Ovary (tissue), 9 donors: ENCODE measurements around the gene GTPBP1. TPM values are rescaled to one million over a fixed set of nuclear protein-coding genes. Genes with fewer than 3 reads are reported as not detected.

Experiments used
- DNase-seq, 5 donors: peaks; one replicate each; pipeline ENCODE4 v3.0.0-alpha.2; 2019 to 2020
- H3K27ac ChIP-seq, 2 donors: fragments of 200-600 bp; one replicate each; pipeline versions ENCODE4 v1.5.1 to v1.8.0; 2019 to 2022
- H3K27me3 ChIP-seq: fragments of 200-600 bp; one replicate; pipeline ENCODE4 v1.8.0; 2022
- H3K36me3 ChIP-seq: fragments of 200-600 bp; sonication (generic); one replicate; pipeline ENCODE4 v1.5.1; 2019
- H3K4me1 ChIP-seq: one replicate; pipeline ENCODE4 v1.8.1; 2013; ENCODE audit warnings: mild to moderate bottlenecking, moderate library complexity; ENCODE audit not compliant: insufficient read depth
- H3K4me3 ChIP-seq: fragments of 200-600 bp; sonication (generic); one replicate; pipeline ENCODE4 v1.5.1; 2017
- H3K9me3 ChIP-seq, 2 donors: fragments of 200-600 bp in 1 of 2; sonication (generic) in 1 of 2; one replicate each; pipeline versions ENCODE4 v1.5.1 to v1.8.1; 2013 to 2019; ENCODE audit warnings: mild to moderate bottlenecking in 1 of 2, moderate library complexity in 1 of 2
- EP300 ChIP-seq: sonication (generic); formaldehyde crosslinking; IDR thresholded peaks from one replicate; pipeline ENCODE4 v1.6.1; 2017; ENCODE audit warnings: antibody characterized with exemption
- POLR2A ChIP-seq: fragments of 450-650 bp; IDR thresholded peaks from one replicate; pipeline ENCODE4 v1.6.1; 2017; ENCODE audit warnings: antibody characterized with exemption, mild to moderate bottlenecking, moderate library complexity
- WGBS, 3 donors: extraction: QIAGEN DNeasy Blood & Tissue Kit in 1 of 3; methylation state at CpG; one replicate each; pipeline versions ENCODE4 v1.1.5 to v1.1.7; 2013 to 2017; 5-methylcytosine and 5-hydroxymethylcytosine counted together
- intact Hi-C, 4 donors: fragments of 100-400 bp; cut with DNase I; formaldehyde crosslinking; loops; one replicate each; pipeline versions ENCODE4 v1.11.0 to v1.15.1; 2022 to 2023
- polyA plus RNA-seq, 2 donors: library from polyadenylated mRNA; stranded (reverse); fragments of 200-250 nt in 1 of 2; fragments of 350-450 nt in 1 of 2; fragmentation: Illumina TruSeq in 1 of 2; extraction: RNeasy Lipid Tissue Mini Kit (QIAGEN cat#74804) in 1 of 2; gene quantifications; one replicate each; pipeline ENCODE4 v1.2.3, GENCODE V29; 2013 to 2014
- total RNA-seq, 7 donors: library from RNA; depleted of rRNA in 2 of 7; stranded (reverse); fragments of >200 nt in 2 of 7; fragmentation: NEBNext Ultra II Directional in 3 of 7; extraction: Animal tissue kit (Norgen Biotek cat#: 25700) in 3 of 7; gene quantifications; one replicate each; pipeline versions ENCODE4 v1.1.0 to v1.2.4, GENCODE V29; 2016 to 2023
- TF ChIP-seq, protein P1 (sequence below), 3 donors: fragments of 450-650 bp in 2 of 3; fragments of 200-600 bp in 1 of 3; IDR thresholded peaks; one replicate each; pipeline versions ENCODE4 v1.5.1 to v1.8.0; 2016 to 2022; ENCODE audit warnings: antibody characterized with exemption in 3 of 3, mild to moderate bottlenecking in 1 of 3
- donor health status: DM: no; HTN: no; CAD: no; lungs with moderate emphysema.
- donor health status: DM: no; HTN: no; CAD: no.
- donor health status: Bipolar disorder and iron deficiency.
- donor health status: DM: yes; HTN: yes; CAD: no.
- donor health status: DM: no; HTN: no; CAD: no.
- donor health status: DM: yes; HTN: yes; CAD: no.

Gene GTPBP1
- total and polyA plus RNA-seq, 9 donors = 16.9 to 71.3 (median 59.9) TPM

DNA sequence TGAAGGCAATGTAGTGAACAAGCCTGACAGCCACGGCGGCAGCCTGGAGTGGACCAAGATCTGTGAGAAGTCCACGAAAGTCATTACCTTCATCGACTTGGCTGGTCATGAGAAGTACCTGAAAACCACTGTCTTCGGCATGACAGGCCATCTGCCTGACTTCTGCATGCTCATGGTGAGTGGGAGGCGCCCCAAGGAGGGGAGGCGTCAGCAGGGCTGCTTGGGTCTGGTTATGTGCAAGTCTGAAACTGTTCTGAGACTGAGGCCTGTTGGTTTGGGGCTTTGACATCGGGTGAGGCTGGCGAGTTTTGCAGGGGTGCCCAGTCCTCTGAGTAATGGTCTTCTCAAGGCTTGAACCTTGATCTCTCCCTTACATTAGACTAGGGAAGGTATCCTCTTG lies 11.1 kb downstream of the GTPBP1 start:
- no peaks in the 10 kb centered on the region for H3K36me3 ChIP-seq
- intact Hi-C loops = no loop called here
- no peaks in the 10 kb centered on the region for H3K27me3 ChIP-seq
- no peak overlapping the region for H3K4me3 ChIP-seq
- DNase-seq = no peak
- no peak for TF ChIP-seq POLR2A
- TF ChIP-seq EP300 = no peak
- TF ChIP-seq, protein P1, sequence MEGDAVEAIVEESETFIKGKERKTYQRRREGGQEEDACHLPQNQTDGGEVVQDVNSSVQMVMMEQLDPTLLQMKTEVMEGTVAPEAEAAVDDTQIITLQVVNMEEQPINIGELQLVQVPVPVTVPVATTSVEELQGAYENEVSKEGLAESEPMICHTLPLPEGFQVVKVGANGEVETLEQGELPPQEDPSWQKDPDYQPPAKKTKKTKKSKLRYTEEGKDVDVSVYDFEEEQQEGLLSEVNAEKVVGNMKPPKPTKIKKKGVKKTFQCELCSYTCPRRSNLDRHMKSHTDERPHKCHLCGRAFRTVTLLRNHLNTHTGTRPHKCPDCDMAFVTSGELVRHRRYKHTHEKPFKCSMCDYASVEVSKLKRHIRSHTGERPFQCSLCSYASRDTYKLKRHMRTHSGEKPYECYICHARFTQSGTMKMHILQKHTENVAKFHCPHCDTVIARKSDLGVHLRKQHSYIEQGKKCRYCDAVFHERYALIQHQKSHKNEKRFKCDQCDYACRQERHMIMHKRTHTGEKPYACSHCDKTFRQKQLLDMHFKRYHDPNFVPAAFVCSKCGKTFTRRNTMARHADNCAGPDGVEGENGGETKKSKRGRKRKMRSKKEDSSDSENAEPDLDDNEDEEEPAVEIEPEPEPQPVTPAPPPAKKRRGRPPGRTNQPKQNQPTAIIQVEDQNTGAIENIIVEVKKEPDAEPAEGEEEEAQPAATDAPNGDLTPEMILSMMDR (IDR thresholded peaks at IDR 0.05) = no peak
- no peaks in the 10 kb centered on the region for H3K9me3 ChIP-seq
- H3K27ac ChIP-seq = no peak overlapping the region
- 78 to 88% (median 81%) methylated on average over 9 of the region's 9 CpGs for WGBS, 3 donors
- peaks cover 4% of the 10 kb centered on the region for H3K4me1 ChIP-seq

DNA sequence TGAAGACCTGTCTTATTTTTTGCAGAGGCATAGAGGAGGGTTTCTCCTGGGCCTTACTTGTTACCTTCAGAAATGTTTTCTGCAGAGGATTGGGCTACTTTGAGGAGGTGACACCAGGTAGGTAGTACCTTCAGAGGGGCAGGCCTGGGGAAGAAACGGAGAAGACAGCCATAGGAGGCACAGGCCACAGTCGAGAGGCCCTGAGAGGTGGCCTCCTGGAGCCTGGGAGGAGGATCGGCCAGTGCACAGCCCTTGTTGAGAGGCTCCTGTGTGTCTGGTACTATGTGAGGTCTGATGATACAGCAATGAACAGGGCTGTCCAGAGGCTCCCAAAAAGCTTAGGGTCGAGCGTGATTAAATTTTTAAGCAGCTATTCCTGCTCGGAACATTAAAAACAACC lies 11.5 kb downstream of the GTPBP1 start:
- no peaks in the 10 kb centered on the region for H3K36me3 ChIP-seq
- H3K27me3 ChIP-seq = no peaks in the 10 kb centered on the region
- TF ChIP-seq, protein P1 (IDR thresholded peaks at IDR 0.05) = no peak
- TF ChIP-seq POLR2A (no peak), EP300 (no peak)
- intact Hi-C loops = no loop called here
- peaks cover 4% of the 10 kb centered on the region for H3K4me1 ChIP-seq
- no peak for DNase-seq
- H3K4me3 ChIP-seq = no peak overlapping the region
- 88 to 90% (median 89%) methylated on average over 6 of the region's 6 CpGs for WGBS, 3 donors
- no peaks in the 10 kb centered on the region for H3K9me3 ChIP-seq
- no peak overlapping the region for H3K27ac ChIP-seq

DNA sequence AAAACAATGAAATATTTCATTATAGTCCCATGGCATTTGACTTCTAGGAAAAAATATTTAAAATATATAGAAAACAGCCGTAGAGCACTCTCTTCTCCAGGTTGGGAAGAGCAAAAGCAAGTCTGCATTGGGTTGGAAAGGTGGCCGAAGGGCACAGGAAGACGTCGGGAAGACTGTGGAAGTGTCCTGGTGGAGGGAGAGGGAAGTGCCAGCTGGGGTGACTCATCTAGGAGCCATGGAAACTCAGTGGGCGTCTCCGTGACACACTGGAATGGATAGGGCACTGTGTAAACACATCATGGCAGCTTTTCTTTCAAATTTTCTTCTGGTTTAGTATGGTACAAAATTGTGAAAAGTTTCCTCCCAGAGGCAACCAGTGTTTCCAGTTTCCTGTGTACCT lies 12.7 kb downstream of the GTPBP1 start:
- Histone ChIP-seq H3K4me3 (no peak overlapping the region), H3K36me3 (no peaks in the 10 kb centered on the region), H3K4me1 (peaks cover 2% of the 10 kb centered on the region), H3K9me3 (no peaks in the 10 kb centered on the region), H3K27ac (no peak overlapping the region), H3K27me3 (no peaks in the 10 kb centered on the region)
- 41 to 50% (median 48%) methylated on average over 6 of the region's 6 CpGs for WGBS, 3 donors
- peak in 4 of 5 donors; percentile 26 to 53 (median 36) for DNase-seq
- TF ChIP-seq EP300 = no peak
- TF ChIP-seq, protein P1 (IDR thresholded peaks at IDR 0.05) = peak in 1 of 3 donors; percentile 38
- intact Hi-C loops = no loop called here

DNA sequence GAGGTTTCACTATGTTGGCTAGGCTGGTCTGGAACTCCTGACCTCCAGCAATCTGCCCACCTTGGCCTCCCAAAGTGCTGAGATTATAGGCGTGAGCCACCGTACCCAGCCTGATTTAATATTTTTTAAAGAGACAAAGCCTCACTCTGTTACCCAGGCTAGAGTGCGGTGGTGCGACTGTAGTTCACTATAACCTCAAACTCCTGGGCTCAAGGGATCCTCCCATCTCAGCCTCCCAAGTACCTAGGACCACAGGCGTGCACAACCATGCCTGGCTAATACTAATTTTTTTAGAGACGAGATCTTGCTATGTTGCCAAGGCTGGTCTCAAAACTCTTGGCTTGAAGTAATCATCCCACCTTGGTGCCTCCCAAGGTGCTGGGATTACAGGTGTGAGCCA lies 13.5 kb downstream of the GTPBP1 start:
- peaks cover 2% of the 10 kb centered on the region for H3K4me1 ChIP-seq
- no peaks in the 10 kb centered on the region for H3K27me3 ChIP-seq
- DNase-seq = no peak
- H3K4me3 ChIP-seq = no peak overlapping the region
- H3K9me3 ChIP-seq = no peaks in the 10 kb centered on the region
- no peak overlapping the region for H3K27ac ChIP-seq
- WGBS, 3 donors = 92 to 94% (median 92%) methylated on average over 6 of the region's 6 CpGs
- TF ChIP-seq EP300 (no peak), POLR2A (no peak)
- TF ChIP-seq, protein P1 (IDR thresholded peaks at IDR 0.05) = no peak
- no peaks in the 10 kb centered on the region for H3K36me3 ChIP-seq
- intact Hi-C loops = no loop called here
